ENCODE measurements around the gene DUSP8.
A peak's percentile ranks its signal among the peaks of the same experiment; 100 is the strongest.

Gene DUSP8

GRCh38 chr11:1532014-1532586 is 40.0 kb downstream of the DUSP8 start:
- no peak for DNase-seq

- DNase-seq = no peak
Measured at GRCh38 chr11:1531449-1532013, 40.5 kb downstream of the DUSP8 start.

GRCh38 chr11:1530686-1531448 is 41.2 kb downstream of the DUSP8 start:
- DNase-seq = no peak

- DNase-seq = no peak
Measured at GRCh38 chr11:1529774-1530173, 42.3 kb downstream of the DUSP8 start.

- no peak for DNase-seq
Measured at GRCh38 chr11:1529286-1529685, 42.8 kb downstream of the DUSP8 start.

GRCh38 chr11:1528710-1529109 is 43.4 kb downstream of the DUSP8 start:
- DNase-seq = no peak

GRCh38 chr11:1526785-1527184 is 45.3 kb downstream of the DUSP8 start:
- no peak for DNase-seq

GRCh38 chr11:1523779-1524178 is 48.3 kb downstream of the DUSP8 start:
- DNase-seq = no peak

- DNase-seq = no peak
Measured at GRCh38 chr11:1523077-1523476, 49.0 kb downstream of the DUSP8 start.

GRCh38 chr11:1522081-1522424 is 50.0 kb downstream of the DUSP8 start:
- no peak for DNase-seq

GRCh38 chr11:1521382-1522080 is 50.5 kb downstream of the DUSP8 start:
- no peak for DNase-seq

GRCh38 chr11:1520663-1521267 is 51.3 kb downstream of the DUSP8 start:
- no peak for DNase-seq

GRCh38 chr11:1520209-1520662 is 51.8 kb downstream of the DUSP8 start:
- no peak for DNase-seq

- DNase-seq = no peak
Measured at GRCh38 chr11:1519028-1520010, 52.8 kb downstream of the DUSP8 start.

GRCh38 chr11:1518301-1518700 is 53.8 kb downstream of the DUSP8 start:
- no peak for DNase-seq

- DNase-seq = no peak
Measured at GRCh38 chr11:1517117-1518005, 54.7 kb downstream of the DUSP8 start.

GRCh38 chr11:1516273-1517067 is 55.6 kb downstream of the DUSP8 start:
- DNase-seq = no peak

- peak; percentile 12 for DNase-seq
Measured at GRCh38 chr11:1515082-1516060, 56.7 kb downstream of the DUSP8 start.
